Aorta (tissue), 5 donors: Measurements from ENCODE around the gene HAUS5. TPM values are rescaled to one million over a fixed set of nuclear protein-coding genes. Genes with fewer than 3 reads are reported as not detected.
"Not testable (repeated sequence)": the region's sequence is repeated elsewhere in the genome, so short reads cannot be mapped to it uniquely, and the experiment has no call there.

ENCODE experiments used
- ATAC-seq: fragments of 200-7000 bp; cut with Tn5 transposase; one replicate; pipeline ENCODE4 v1.9.1; 2022; ENCODE audit warnings: moderate library complexity; ENCODE audit not compliant: low FRiP score
- DNase-seq, 2 donors: peaks; one replicate each; pipeline ENCODE4 v3.0.0-alpha.2; 2020
- H3K27ac ChIP-seq, 2 donors: one replicate each; pipeline ENCODE4 v1.5.1; 2013; ENCODE audit warnings: low read length in 2 of 2, mild to moderate bottlenecking in 2 of 2, moderate library complexity in 2 of 2, control low read depth in 1 of 2, inconsistent platforms in 1 of 2, low read depth in 1 of 2
- H3K27me3 ChIP-seq, 2 donors: one replicate each; pipeline ENCODE4 v1.6.1; 2013; ENCODE audit warnings: control low read depth in 1 of 2, low read length in 1 of 2, mild to moderate bottlenecking in 1 of 2, moderate library complexity in 1 of 2; ENCODE audit not compliant: insufficient read depth in 2 of 2, control insufficient read depth in 1 of 2
- H3K36me3 ChIP-seq, 2 donors: one replicate each; pipeline ENCODE4 v1.6.1; 2013; ENCODE audit warnings: control low read depth in 1 of 2, low read length in 1 of 2, mild to moderate bottlenecking in 1 of 2; ENCODE audit not compliant: insufficient read depth in 2 of 2, control insufficient read depth in 1 of 2
- H3K4me1 ChIP-seq, 2 donors: one replicate each; pipeline ENCODE4 v1.6.1; 2013; ENCODE audit warnings: low read length in 2 of 2, control low read depth in 1 of 2, mild to moderate bottlenecking in 1 of 2, moderate library complexity in 1 of 2; ENCODE audit not compliant: insufficient read depth in 2 of 2, control insufficient read depth in 1 of 2
- H3K4me3 ChIP-seq, 2 donors: one replicate each; pipeline ENCODE4 v1.5.1; 2013; ENCODE audit warnings: low read length in 2 of 2, control low read depth in 1 of 2, mild to moderate bottlenecking in 1 of 2
- H3K9me3 ChIP-seq: one replicate; pipeline ENCODE4 v1.6.1; 2013; ENCODE audit warnings: mild to moderate bottlenecking, low read length; ENCODE audit not compliant: control insufficient read depth
- WGBS, 2 donors: extraction: QIAGEN DNeasy Blood & Tissue Kit; methylation state at CpG; one replicate each; pipeline ENCODE4 v1.1.7; 2013; 5-methylcytosine and 5-hydroxymethylcytosine counted together
- intact Hi-C, 2 donors: fragments of 100-400 bp; cut with DNase I; formaldehyde crosslinking; loops; one replicate each; pipeline versions ENCODE4 v1.14.2 to v1.15.0; 2022
- polyA plus RNA-seq, 2 donors: library from polyadenylated mRNA; stranded (reverse); fragments of 200-250 nt; gene quantifications; one replicate each; pipeline ENCODE4 v1.2.3, GENCODE V29; 2013
- total RNA-seq, 2 donors: library from RNA; stranded (reverse); fragmentation: NEBNext Ultra II Directional; extraction: Animal tissue kit (Norgen Biotek cat#: 25700); gene quantifications; one replicate each; pipeline ENCODE4 v1.2.1, GENCODE V29; 2021
- donor health status: healthy with polysubstance abuse.
- donor health status: Bipolar disorder and iron deficiency.
- donor health status: DM: no; HTN: no; CAD: no.
- donor health status: DM: no; HTN: no; CAD: no.
- donor health status: DM: yes; HTN: yes; CAD: no.

Gene HAUS5
- total and polyA plus RNA-seq, 4 donors: 2.9 to 17.5 (median 7.9) TPM

- H3K27ac ChIP-seq: no peak overlapping the region
- H3K36me3 ChIP-seq: no peaks in the 10 kb centered on the region
- H3K4me3 ChIP-seq: no peak overlapping the region
- peaks cover 11% of the 10 kb centered on the region for H3K9me3 ChIP-seq
- ATAC-seq: no peak
- intact Hi-C loops: no loop called here
- 62 to 94% methylated on average over 1 of the region's 1 CpG for WGBS, 2 donors
- H3K4me1 ChIP-seq: no peaks in the 10 kb centered on the region
- no peaks in the 10 kb centered on the region for H3K27me3 ChIP-seq
- peak in 1 of 2 donors; percentile 2 for DNase-seq
These were observed 34.6 kb upstream of the HAUS5 start for GRCh38 chr19:35577918-35578317.

- no peak overlapping the region for H3K4me3 ChIP-seq
- H3K9me3 ChIP-seq: peaks cover 11% of the 10 kb centered on the region
- H3K27me3 ChIP-seq: peaks cover 0 to 1% of the 10 kb centered on the region in 2 donors
- intact Hi-C loops: no loop called here
- 30 to 43% methylated on average over 7 of the region's 7 CpGs for WGBS, 2 donors
- ATAC-seq (no peak), DNase-seq (peak in 1 of 2 donors; percentile 6)
- no peak overlapping the region for H3K27ac ChIP-seq
- H3K36me3 ChIP-seq: no peaks in the 10 kb centered on the region
- no peaks in the 10 kb centered on the region for H3K4me1 ChIP-seq
These were observed 33.8 kb upstream of the HAUS5 start for GRCh38 chr19:35578707-35579106.

GRCh38 chr19:35582760-35583159 is 29.8 kb upstream of the HAUS5 start:
- intact Hi-C loops: no loop called here
- H3K4me3 ChIP-seq: no peak overlapping the region
- H3K9me3 ChIP-seq: no peaks in the 10 kb centered on the region
- H3K4me1 ChIP-seq: no peaks in the 10 kb centered on the region
- DNase-seq (no peak), ATAC-seq (no peak)
- peaks cover 0 to 1% of the 10 kb centered on the region in 2 donors for H3K27me3 ChIP-seq
- 74 to 84% methylated on average over 1 of the region's 1 CpG for WGBS, 2 donors
- H3K27ac ChIP-seq: no peak overlapping the region
- no peaks in the 10 kb centered on the region for H3K36me3 ChIP-seq

GRCh38 chr19:35585848-35586247 is 26.7 kb upstream of the HAUS5 start, which contains the start of gene PMIS2:
PMIS2 (plus strand) TSS chr19:35586173; CDS start chr19:35586260, 87 bp downstream.
- WGBS, 2 donors: 29 to 52% methylated on average over 16 of the region's 16 CpGs
- DNase-seq: peak in 1 of 2 donors; percentile 42
- peaks cover 0 to 1% of the 10 kb centered on the region in 2 donors for H3K27me3 ChIP-seq
- H3K27ac ChIP-seq: no peak within 1 kb of the TSS
- intact Hi-C loops: no loop called here
- no peaks in the 10 kb centered on the region for H3K36me3 ChIP-seq
- H3K4me3 ChIP-seq: no peak within 1 kb of the TSS
- no peaks in the 10 kb centered on the region for H3K4me1 ChIP-seq
- ATAC-seq: no peak
- H3K9me3 ChIP-seq: no peaks in the 10 kb centered on the region

- intact Hi-C loops: no loop called here
- 34 to 35% methylated on average over 1 of the region's 1 CpG for WGBS, 2 donors
- Histone ChIP-seq H3K36me3 (no peaks in the 10 kb centered on the region), H3K27me3 (peaks cover 0 to 1% of the 10 kb centered on the region in 2 donors), H3K4me3 (no peak overlapping the region), H3K9me3 (no peaks in the 10 kb centered on the region), H3K4me1 (no peaks in the 10 kb centered on the region), H3K27ac (no peak overlapping the region)
- no peak for ATAC-seq
- DNase-seq: no peak
These were observed 25.2 kb upstream of the HAUS5 start for GRCh38 chr19:35587321-35587720.

- DNase-seq (no peak), ATAC-seq (no peak)
- Histone ChIP-seq H3K36me3 (no peaks in the 10 kb centered on the region), H3K4me1 (no peaks in the 10 kb centered on the region), H3K4me3 (no peak overlapping the region), H3K27me3 (no peaks in the 10 kb centered on the region), H3K9me3 (no peaks in the 10 kb centered on the region), H3K27ac (no peak overlapping the region)
- intact Hi-C loops: no loop called here
- WGBS, 2 donors: 75 to 76% methylated on average over 3 of the region's 3 CpGs
These were observed 21.7 kb upstream of the HAUS5 start for GRCh38 chr19:35590875-35591274.

- WGBS, 2 donors: 23 to 27% methylated on average over 8 of the region's 8 CpGs
- ATAC-seq (no peak), DNase-seq (no peak)
- H3K4me1 ChIP-seq: no peaks in the 10 kb centered on the region
- no peak overlapping the region for H3K27ac ChIP-seq
- H3K4me3 ChIP-seq: no peak overlapping the region
- H3K36me3 ChIP-seq: no peaks in the 10 kb centered on the region
- intact Hi-C loops: no loop called here
- H3K27me3 ChIP-seq: no peaks in the 10 kb centered on the region
- H3K9me3 ChIP-seq: no peaks in the 10 kb centered on the region
These were observed 20.3 kb upstream of the HAUS5 start for GRCh38 chr19:35592226-35592625.

GRCh38 chr19:35595026-35595425 is 17.5 kb upstream of the HAUS5 start:
- H3K27ac ChIP-seq, H3K9me3 ChIP-seq, H3K4me3 ChIP-seq, ATAC-seq, H3K27me3 ChIP-seq, H3K4me1 ChIP-seq, H3K36me3 ChIP-seq, intact Hi-C loops: not testable (repeated sequence)
- WGBS, 2 donors: 74 to 84% methylated on average over 3 of the region's 3 CpGs
- DNase-seq: peak in 1 of 2 donors; percentile 13

GRCh38 chr19:35595928-35596327 is 16.6 kb upstream of the HAUS5 start:
- Histone ChIP-seq H3K4me3 (no peak overlapping the region), H3K27ac (no peak overlapping the region), H3K27me3 (no peaks in the 10 kb centered on the region), H3K4me1 (no peaks in the 10 kb centered on the region), H3K9me3 (no peaks in the 10 kb centered on the region), H3K36me3 (no peaks in the 10 kb centered on the region)
- DNase-seq (no peak), ATAC-seq (no peak)
- WGBS, 2 donors: 97 to 100% methylated on average over 1 of the region's 1 CpG
- intact Hi-C loops: no loop called here
